Brain microvascular endothelial cell (primary cell): ENCODE data around the gene DGKG.

Experiments used
- DNase-seq: peaks from one replicate; pipeline ENCODE4 v3.0.0-alpha.2; 2020
- H3K27ac ChIP-seq: fragments of 250-450 bp; sonication (Bioruptor Pico); 2 replicates; pipeline ENCODE4 v1.5.1; 2020; ENCODE audit warnings: mild to moderate bottlenecking, moderate library complexity
- H3K27me3 ChIP-seq: fragments of 250-450 bp; sonication (Bioruptor Pico); replicated peaks from 2 replicates; pipeline ENCODE4 v1.5.1; 2020; ENCODE audit warnings: mild to moderate bottlenecking
- H3K36me3 ChIP-seq: fragments of 250-450 bp; sonication (Bioruptor Pico); replicated peaks from 2 replicates; pipeline ENCODE4 v1.5.1; 2020; ENCODE audit warnings: mild to moderate bottlenecking
- H3K4me3 ChIP-seq: 2 replicates; pipeline ENCODE4 v1.5.1; 2011; ENCODE audit warnings: low read depth, mild to moderate bottlenecking, control low read depth, low read length, moderate library complexity
- in situ Hi-C: cut with HindIII; loops from 2 replicates; pipeline ENCODE4 v1.10.0; 2017; ENCODE audit warnings: low sequenced_read_pairs, low pct_ligation_motif_present
- TF ChIP-seq, protein P1 (sequence below): IDR thresholded peaks from 2 replicates; pipeline ENCODE4 v1.5.1; 2011; ENCODE audit warnings: low read depth, mild to moderate bottlenecking, moderate library complexity, low read length, control low read depth, inconsistent platforms; ENCODE audit errors: missing control alignments

DGKG gene

DNA sequence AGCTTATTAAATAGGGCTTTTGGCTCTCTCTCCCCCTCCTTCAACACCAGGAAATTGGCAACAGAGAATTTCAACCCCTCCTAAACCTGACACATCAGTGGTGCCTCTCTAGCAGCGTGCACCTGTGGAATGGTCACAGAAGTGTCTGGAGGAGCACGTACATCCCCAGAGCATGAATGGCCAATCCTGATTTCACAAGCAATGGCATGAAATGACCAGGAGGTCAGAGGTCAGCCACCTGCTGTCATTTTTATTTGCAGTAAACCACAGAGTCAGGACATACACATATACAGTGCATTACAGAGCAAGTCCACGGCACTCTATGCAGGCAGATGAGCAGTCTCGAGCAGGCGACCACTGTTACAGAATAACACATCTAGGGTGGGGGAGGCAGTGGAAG lies 228.1 kb downstream of the DGKG start:
- H3K4me3 ChIP-seq, result no peak overlapping the region
- TF ChIP-seq, protein P1, sequence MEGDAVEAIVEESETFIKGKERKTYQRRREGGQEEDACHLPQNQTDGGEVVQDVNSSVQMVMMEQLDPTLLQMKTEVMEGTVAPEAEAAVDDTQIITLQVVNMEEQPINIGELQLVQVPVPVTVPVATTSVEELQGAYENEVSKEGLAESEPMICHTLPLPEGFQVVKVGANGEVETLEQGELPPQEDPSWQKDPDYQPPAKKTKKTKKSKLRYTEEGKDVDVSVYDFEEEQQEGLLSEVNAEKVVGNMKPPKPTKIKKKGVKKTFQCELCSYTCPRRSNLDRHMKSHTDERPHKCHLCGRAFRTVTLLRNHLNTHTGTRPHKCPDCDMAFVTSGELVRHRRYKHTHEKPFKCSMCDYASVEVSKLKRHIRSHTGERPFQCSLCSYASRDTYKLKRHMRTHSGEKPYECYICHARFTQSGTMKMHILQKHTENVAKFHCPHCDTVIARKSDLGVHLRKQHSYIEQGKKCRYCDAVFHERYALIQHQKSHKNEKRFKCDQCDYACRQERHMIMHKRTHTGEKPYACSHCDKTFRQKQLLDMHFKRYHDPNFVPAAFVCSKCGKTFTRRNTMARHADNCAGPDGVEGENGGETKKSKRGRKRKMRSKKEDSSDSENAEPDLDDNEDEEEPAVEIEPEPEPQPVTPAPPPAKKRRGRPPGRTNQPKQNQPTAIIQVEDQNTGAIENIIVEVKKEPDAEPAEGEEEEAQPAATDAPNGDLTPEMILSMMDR, result no peak
- no peaks in the 10 kb centered on the region for H3K27me3 ChIP-seq
- DNase-seq, result no peak
- in situ Hi-C loops, result no loop called here
- H3K27ac ChIP-seq, result no peak overlapping the region
- no peaks in the 10 kb centered on the region for H3K36me3 ChIP-seq

DNA sequence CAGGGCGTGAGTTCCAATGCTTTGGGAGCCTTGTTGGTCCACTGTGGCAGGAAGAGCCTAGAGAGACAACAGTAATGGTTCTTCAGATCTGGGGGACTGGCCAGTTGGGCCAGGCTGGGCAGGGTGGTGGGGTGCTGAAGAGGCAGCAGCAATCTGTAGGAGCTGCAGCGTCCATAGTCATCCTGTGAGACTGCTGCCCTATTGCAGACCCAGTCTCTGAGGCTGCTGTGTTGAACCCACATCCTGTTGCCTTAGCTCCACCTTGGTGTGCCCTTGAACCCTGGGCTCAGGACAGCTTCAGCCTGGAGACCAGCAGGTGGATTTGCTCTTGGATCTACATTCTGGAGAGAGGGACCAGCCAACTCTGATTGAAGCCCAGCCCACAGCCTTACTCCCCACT lies 229.5 kb downstream of the DGKG start:
- TF ChIP-seq, protein P1, result no peak
- Histone ChIP-seq H3K27me3 (no peaks in the 10 kb centered on the region), H3K36me3 (no peaks in the 10 kb centered on the region), H3K27ac (no peak overlapping the region), H3K4me3 (no peak overlapping the region)
- no peak for DNase-seq
- in situ Hi-C loops, result no loop called here

DNA sequence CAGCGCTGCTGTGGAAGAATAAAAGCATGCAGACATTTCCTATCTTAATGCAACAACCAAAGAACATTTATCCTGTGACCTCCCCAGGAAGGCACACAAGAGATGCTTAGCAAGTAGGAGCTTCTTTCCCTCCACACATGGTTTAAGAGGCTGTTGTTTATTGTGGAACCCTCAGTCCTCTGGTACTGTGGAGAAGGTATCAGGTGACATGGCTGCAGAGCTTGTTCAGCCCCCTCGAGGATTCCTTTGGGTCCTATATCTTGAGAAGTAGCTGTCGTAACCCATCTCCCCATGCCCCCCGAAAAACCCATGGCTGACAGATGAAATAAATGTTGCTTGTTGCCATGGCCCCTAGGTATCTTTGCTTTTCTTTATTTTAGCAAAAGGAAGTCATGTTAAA lies 232.8 kb downstream of the DGKG start:
- no peak overlapping the region for H3K27ac ChIP-seq
- in situ Hi-C loops, result no loop called here

DNA sequence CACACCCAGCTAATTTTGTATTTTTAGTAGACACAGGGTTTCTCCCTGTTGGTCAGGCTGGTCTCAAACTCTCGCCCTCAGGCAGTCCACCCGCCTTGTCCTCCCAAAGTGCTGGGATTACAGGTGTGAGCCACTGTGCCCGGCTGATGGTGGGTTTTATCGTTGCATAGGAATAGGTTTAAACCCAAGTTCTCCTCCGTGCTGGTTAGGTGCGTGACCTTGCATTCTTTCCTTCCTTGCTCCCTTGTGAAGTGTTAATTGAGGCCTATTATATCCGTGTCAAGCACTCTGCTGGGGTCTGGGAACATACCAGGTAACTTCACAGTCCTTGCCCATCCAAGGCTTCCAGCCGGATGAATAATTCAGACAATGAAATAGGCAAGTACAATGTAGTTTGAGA lies 233.9 kb downstream of the DGKG start:
- no peak overlapping the region for H3K4me3 ChIP-seq
- in situ Hi-C loops, result no loop called here
- no peaks in the 10 kb centered on the region for H3K27me3 ChIP-seq
- DNase-seq, result no peak
- no peak overlapping the region for H3K27ac ChIP-seq
- no peaks in the 10 kb centered on the region for H3K36me3 ChIP-seq
- TF ChIP-seq, protein P1, result no peak

More for the DNA sequence above, 232.8 kb downstream of the DGKG start:
- DNase-seq, result no peak
- no peaks in the 10 kb centered on the region for H3K27me3 ChIP-seq
- TF ChIP-seq, protein P1, result no peak
- no peaks in the 10 kb centered on the region for H3K36me3 ChIP-seq
- H3K4me3 ChIP-seq, result no peak overlapping the region

DNA sequence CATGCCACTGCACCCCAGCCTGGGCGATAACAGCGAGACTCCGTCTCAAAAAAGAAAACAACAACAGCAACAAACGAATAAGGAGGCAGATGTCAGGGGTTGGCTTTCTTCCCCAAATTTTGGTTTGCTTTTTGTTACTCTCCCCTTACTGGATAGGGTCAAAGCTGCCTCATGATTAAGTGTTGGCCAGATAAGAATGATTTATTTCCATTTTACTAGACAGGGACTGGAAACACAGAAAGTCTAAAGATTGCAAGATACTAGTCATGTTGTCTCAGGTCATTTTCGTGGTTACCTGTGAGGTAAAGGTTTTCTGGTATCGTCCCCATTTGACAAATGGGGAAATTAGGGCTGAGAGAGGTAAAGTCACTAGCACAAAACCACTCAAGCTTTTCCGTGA lies 234.6 kb downstream of the DGKG start:
- Histone ChIP-seq H3K27me3 (no peaks in the 10 kb centered on the region), H3K36me3 (no peaks in the 10 kb centered on the region), H3K27ac (no peak overlapping the region), H3K4me3 (no peak overlapping the region)
- TF ChIP-seq, protein P1, result no peak
- in situ Hi-C loops, result no loop called here
- no peak for DNase-seq

DNA sequence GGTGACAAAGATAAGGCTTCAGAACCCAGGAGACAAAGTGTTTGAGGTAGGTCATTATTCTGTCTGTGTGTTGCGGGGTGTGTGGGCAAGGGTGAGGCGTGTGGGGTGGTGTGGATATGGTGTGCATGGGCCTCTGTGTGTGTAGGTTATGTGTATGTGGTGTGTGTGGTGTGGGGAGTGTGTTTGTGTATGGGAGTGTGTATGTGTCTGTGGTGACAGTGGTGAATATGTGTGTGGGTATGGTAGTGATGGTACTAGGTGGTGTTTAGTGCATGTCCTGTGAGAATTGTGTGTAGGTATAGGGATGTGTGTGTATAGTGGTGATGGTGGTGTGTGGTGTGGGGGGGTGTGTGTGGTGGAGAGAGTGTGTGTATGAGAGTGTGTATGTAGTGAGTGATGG lies 236.9 kb downstream of the DGKG start:
- H3K36me3 ChIP-seq, result no peaks in the 10 kb centered on the region
- no peak overlapping the region for H3K27ac ChIP-seq
- no peaks in the 10 kb centered on the region for H3K27me3 ChIP-seq
- TF ChIP-seq, protein P1, result no peak
- in situ Hi-C loops, result no loop called here
- H3K4me3 ChIP-seq, result no peak overlapping the region
- DNase-seq, result no peak
